GM20431 (cell line): Measurements from ENCODE around the gene STON1.
"Not testable (repeated sequence)": the region's sequence is repeated elsewhere in the genome, so short reads cannot be mapped to it uniquely, and the experiment has no call there.

Experiments used
- in situ Hi-C: fragments of 300-500 bp; cut with MseI, MboI; formaldehyde crosslinking; loops from one replicate; pipeline ENCODE4 v1.15.0; 2020; ENCODE audit warnings: low sequenced_read_pairs; ENCODE audit not compliant: unreplicated experiment

The STON1 gene, protein sequence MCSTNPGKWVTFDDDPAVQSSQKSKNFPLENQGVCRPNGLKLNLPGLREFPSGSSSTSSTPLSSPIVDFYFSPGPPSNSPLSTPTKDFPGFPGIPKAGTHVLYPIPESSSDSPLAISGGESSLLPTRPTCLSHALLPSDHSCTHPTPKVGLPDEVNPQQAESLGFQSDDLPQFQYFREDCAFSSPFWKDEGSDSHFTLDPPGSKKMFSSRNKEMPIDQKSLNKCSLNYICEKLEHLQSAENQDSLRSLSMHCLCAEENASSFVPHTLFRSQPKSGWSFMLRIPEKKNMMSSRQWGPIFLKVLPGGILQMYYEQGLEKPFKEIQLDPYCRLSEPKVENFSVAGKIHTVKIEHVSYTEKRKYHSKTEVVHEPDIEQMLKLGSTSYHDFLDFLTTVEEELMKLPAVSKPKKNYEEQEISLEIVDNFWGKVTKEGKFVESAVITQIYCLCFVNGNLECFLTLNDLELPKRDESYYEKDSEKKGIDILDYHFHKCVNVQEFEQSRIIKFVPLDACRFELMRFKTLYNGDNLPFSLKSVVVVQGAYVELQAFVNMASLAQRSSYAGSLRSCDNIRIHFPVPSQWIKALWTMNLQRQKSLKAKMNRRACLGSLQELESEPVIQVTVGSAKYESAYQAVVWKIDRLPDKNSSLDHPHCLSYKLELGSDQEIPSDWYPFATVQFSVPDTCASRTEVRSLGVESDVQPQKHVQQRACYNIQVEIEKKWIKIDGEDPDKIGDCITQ

DNA sequence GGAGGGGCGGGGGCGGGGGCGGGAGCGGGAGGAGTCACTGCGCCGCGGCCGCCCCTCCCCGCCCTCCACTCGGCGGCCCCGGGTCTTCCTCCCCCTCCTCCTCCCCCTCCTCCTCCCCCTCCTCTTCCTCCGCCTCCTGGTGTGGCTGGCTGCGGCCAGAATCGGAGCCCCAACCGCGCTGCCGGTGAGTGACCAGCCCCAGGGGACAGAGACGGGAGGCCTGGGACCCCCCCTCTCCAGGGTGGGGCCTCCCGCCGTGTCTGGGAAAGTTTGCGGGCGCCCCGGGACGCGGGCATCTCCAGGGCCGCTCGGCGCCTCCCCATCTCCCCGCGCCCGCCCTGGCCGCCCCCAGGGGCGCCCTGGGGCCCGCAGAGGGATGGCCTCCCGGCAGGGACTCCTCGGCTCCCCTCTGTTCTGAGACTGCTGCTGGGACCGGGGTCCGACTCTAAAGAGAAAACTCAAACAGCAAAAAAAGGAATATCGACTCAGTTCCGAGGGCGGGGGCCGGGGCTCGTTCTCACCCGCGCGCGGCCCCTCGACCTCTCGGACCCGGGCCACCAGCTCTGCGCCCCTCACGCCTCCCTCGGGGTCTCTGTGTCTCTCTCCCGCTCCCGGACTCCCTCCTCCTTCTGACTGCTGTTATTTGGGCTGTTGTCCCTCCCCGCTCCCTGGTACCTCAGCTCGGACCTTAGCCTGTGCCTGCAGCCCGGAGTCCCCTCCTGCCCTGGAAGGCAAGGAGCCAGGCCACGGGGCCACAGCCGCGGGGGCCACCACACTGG is at the start of gene STON1:
TSS of gene STON1 (plus strand) at position 122 of the 779 bp plus-strand sequence. CDS start 50,480 bp downstream, outside the sequence.
- in situ Hi-C loops = no loop called here

DNA sequence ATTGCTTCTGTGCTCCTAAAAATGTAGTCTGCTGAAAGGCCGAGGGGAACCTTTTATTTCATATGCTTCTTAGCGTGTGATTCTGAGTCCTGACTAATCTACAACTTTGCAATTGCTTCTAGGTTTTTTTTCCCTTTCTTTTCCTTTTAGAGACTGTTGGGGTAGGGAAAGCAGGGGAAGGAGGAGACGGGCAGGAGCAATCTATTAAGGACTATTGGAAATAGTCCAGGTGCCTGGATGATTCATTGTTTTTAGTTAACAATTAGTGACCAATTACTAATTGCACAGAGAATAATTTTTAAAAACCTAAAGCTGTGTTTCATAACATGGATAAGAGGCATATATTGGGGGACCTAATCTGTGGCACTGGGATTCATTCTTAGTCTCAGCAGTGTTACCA is 49.4 kb upstream of the STON1 start:
- in situ Hi-C loops = no loop called here

DNA sequence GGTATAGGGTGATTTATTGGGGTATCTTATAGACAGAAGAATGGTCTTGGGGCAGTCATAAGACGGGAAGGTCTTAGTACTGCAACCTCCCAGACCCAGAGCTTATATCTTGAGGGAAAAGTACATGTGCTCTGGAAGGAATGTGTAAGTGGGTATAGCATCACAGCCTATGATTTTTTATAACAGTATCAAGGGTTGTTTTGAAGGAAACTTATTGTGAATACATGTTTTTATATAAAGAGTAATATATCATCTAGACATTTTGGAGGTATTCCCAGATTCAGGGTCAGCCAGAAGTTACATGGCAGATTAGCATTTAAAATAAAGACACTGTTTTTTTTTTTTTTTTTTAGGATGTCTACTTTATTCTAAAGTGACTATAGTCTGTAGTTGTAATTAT is 47.6 kb upstream of the STON1 start:
- in situ Hi-C loops = no loop called here

DNA sequence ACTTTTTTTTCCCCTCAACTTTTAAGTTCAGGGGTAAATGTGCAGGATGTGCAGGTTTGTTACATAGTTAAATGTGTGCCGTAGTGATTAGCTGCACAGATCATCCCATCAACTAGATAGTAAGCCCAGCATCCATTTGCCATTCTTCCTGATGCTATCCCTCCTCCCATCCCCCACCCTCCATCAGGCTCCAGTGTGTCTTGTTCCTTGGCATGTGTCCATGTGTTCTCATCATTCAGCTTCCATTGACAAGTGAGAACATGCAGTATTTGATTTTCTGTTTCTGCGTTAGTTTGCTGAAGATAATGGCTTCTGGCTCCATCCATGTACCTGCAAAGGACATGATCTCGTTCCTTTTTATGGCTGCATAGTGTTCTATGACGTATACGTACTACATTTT is 47.2 kb upstream of the STON1 start:
- in situ Hi-C loops = no loop called here

DNA sequence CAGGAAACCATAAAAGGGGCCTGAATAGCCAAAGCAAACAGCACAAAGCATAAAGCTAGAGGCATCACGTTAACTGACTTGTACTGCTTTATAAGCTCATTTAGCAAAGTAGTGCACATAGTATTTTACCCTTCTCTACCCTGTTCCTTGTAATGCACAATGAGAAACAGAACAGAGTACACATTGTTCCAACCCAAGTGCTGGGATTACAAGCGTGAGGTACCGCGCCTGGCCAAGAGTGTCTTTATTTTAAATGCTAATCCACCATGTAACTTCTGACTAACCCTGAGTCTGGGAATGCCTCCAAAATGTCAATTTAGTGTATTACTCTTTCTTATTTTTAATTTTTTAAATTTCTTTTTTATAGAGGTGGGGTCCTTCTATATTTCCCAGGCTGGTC is 46.4 kb upstream of the STON1 start:
- in situ Hi-C loops = no loop called here

DNA sequence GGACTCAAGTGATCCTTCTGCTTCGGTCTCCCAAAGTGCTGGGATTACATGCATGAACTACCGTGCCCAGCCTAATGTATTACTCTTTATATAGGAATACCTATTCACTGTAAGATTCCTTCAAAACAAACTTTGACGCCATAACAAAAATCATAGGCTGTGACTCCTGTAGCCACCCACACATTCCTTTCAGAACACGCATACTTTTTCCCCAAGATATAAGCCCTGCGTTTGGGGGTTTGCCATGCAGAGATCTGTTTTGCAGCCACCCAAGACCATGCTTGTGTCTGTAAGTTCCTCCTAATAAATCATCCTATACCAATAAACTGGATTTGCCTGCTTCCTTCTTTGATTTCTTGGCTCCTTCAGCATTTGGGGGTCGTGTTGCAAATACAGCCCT is 46.0 kb upstream of the STON1 start:
- in situ Hi-C loops = no loop called here

DNA sequence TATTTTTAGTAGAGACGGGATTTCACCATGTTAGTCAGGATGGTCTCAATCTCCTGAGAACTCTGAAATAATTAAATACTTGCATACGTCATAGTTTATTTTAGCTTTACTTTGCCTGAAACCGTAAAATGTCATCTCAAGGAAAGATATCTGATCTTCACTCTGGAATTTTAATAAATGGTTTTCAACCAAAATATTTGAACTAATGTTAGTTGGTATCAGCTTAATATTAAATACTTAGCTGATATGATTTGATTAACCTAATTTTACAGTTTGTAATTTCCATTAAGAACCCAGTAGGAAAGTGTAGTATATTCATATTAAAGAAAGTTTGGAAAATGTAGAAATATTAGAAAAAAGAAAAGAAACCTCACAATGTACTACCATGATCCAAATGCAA is 41.4 kb upstream of the STON1 start:
- in situ Hi-C loops = no loop called here

DNA sequence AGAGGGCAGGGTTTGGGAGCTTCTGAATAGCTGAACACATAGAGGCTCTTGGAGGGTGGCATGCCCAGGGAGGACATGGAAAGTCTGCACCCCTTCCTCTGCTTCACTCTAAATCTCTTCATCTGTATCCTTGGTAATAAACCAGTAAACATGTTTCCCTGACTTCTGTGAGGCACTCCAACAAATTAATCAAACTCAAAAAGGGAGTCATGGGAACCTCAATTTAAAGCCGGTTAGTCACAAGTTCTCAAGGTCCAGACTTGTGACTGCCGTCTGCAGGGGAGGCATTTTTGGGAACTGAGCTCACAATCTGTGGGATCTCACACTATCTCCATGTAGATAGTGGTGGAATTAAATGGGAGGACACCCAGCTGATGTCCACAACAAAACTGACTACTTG is 33.1 kb upstream of the STON1 start:
- in situ Hi-C loops = no loop called here

DNA sequence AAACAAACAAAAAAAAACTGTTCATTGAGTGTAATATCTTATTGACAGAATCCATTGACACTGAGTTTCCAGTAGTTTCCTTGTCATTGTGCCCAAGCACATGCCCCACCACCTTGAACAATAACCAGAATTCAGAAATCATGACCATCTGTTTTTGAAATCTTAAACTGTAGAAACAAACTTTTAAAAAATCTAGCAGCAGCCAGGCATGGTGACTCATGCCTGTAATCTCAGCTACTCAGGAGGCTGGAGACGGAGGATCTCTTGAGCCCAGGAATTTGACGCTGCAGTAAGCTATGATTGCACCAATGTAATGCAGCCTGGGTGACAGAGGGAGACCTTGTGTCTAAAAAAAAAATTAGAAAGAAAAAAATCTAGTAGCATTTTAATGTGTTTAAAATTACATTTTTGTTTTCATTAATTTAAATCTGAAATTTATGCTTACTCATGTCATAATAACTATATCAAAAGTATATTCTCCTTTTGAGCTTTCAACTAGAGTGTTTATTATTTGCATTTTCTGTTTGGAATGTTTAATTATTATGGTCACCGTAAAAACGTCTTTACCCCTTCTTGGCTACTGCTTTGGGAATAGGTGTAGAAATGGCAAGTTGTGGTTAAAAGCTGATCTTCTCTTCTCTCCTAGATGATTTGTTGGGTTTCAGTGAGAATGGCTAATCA is 25.2 kb upstream of the STON1 start:
- in situ Hi-C loops = no loop called here

DNA sequence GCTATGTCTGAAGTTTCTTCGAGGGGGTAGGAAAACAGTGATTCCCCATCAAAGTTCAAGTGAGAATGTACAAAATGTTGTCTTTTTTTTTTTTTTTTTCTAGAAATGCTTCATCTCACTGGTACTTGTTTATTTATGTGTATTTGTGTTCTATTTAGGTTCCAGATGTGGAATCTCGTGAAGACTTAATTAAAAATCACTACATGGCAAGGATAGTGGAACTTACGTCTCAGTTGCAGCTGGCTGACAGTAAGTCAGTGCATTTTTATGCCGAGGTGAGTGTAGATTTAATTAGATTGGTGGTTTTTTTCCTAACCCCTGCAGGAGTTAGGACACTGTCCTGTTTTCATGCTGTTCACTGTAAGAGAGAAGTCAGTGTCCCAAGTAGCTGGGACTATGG is 22.8 kb upstream of the STON1 start:
- in situ Hi-C loops = no loop called here

DNA sequence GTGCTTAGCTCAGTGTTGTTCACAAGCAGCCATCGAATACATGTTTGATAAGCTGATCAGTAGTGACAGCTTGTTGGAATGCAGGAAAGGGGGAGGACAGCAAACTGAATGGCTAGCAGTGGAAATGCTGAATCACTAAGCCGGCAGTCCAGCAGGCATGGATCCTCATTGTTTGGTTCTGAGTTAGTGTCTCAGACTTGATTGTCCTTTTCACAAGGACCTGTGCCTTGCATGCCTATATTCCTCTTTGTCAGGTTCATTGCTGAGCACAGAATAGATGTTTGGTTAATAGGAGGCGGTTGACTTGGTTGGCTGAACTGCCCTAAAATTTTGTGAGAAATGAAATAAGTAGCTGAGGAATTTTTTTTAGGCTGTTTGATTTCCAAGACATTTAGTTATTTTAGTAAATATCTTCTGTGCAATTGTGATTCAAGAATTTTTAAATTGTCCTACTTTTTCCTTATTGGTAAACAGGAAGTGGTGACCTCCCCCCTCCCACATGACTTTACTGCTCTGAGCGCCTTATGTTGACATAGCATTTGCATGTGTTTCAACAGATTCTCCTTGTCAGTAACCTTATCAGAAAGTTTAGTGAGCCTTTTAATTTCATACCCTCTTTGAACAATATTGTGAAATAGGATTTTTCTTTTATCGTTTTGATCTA is 21.4 kb upstream of the STON1 start:
- in situ Hi-C loops = no loop called here

DNA sequence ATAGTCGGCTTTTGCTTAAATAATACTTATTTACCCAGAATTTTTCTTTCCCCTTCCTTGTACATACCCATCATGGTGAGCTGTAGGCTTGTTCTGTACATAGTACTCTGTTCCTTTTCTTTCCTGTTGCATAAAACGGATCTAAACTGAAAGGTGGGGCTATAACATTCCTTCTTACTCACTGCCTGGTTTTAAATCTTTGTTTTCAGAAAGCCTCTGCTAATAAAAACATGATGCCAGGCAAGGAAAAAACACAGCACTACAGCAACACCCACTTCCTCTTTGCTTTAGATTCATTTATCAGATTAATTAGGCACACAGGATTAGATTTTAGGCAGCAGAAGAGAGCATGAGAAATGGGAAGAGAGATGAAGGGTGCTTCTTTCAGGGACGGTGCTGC is 19.6 kb upstream of the STON1 start:
- in situ Hi-C loops = no loop called here

DNA sequence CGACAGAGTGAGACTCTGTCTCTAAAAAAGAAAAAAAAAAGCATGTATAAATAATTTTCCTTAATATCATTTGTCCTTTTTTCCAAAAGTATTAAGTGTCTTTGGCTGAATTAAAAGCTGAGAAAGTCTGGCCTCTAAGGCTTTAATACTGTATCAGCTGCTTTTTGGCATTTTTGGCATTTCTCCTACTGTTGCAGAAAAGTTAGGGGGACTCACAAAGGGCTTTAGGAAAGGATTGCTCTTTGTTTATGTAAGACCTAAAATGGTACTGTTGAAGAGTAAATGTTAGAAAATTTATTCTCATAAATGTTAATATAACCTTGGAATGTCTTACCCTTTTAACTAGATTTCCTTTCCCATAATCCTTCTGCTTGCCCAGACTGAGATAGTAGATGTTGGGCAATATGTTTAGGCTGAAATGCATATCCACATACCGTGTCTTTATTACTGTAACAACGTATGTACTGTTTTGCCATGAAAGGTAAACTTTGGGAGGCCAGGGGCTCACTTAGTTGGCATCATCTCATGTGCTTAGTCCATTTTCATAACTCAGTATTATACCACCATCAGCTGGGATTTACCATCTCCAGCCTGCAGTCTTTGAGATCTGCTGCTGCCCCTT is 18.0 kb upstream of the STON1 start:
- in situ Hi-C loops = no loop called here

DNA sequence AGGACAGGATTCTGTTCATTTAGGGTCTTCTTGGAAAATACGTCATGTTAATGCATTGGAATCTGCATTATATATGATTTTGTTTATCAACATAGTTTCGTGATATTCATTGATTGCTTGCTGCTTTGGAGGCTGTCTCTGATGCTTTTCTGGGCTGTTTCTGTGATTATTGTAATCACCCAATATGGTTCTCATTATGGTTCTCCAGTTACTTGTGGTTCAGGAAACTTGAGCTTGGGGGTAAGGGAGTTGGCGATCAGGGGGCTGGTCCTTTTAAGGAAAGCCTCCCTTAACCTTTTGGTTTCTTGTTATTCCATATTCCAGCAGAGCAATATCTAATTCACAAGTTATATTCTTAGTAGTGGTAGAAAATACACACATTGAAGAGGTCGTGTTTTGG is 17.4 kb upstream of the STON1 start:
- in situ Hi-C loops = no loop called here

DNA sequence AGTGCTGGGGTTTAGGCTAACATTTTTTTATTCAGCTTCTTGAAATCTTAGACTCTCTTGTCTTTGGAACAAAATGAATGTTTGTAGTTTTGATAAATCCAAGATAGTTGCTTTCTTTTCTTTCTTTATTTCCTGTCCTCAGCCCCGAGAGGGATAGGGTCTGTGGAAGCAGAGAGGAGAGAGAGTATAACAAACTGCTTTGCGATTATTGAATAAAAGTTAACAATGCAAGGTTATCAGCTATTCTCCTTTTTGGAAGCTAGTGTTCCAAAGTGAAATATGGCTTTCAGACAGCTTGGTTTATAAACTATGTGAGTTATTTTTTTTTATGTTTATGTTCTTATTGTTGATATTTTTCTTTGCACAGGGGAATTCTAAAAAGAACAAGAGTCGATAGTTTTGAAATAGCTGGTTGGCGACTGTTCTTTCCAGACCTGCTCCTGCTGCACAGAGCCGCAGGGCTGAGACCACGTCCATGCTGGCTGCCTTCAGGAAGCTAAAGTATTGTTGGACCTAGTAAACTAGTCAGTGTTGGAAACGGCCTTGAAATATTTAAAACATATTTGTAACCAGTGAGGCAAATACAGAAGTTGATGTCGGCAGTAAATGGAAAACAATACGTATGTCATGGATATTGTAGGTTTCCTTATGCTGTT is 15.5 kb upstream of the STON1 start:
- in situ Hi-C loops = no loop called here

DNA sequence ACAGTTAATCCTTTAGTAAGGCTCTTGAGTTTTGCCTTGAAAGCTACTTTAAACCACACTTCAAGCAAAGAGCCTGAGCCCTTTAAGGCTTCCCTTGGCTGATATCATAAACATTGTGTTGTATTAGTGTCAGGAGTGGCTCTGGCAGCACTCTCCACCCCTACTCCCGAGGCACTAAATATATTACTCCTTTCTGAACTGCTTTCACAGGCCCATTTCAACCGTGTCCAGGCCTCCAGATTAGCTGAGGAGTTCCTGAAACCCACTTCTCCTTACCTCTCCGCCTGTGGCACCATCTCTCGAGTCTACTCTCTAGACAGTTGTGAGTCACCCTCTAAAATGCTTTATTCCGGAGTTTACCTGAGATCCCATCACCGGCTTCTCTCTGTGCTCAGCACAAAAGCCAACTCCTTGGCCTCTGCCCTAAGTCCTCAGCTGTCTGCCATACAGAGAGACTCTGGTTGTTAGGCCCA is 14.4 kb upstream of the STON1 start:
- in situ Hi-C loops = no loop called here

DNA sequence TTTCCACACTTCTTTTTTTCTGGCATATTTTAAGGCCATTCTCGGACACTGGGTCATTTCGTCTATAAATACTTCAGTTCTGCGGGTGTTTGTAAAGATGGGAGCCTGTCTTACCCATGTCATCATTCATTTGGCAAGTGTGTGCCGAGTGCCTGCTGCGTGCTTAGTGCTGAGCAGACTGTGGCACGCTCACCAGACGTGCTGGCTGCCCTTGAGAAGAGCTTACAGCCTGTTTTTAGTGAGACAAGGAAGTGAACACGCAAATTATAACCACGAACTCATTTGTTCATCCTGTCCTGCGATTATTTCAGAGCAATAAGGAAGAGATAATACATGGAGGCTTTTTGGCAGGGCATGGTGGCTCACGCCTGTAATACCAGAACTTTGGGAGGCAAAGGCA is 10.4 kb upstream of the STON1 start:
- in situ Hi-C loops = no loop called here

DNA sequence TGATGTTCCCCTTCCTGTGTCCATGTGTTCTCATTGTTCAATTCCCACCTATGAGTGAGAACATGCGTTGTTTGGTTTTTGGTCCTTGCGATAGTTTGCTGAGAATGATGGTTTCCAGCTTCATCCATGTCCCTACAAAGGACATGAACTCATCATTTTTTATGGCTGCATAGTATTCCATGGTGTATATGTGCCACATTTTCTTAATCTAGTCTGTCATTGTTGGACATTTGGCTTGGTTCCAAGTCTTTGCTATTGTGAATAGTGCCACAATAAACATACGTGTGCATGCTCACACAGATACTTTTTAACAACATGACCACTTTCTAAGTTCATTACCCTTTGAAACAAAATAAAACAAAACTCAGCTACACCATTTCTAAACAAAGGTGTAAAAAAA is 5.2 kb upstream of the STON1 start:
- in situ Hi-C loops = not testable (repeated sequence)
